Muscle layer of duodenum (tissue), 2 donors: ENCODE measurements around the gene NUDT13.

Source experiments
- H3K27ac ChIP-seq: one replicate; pipeline ENCODE4 v1.7.0; 2013; ENCODE audit warnings: mild to moderate bottlenecking, low read length
- H3K27me3 ChIP-seq: one replicate; pipeline ENCODE4 v1.7.0; 2013; ENCODE audit warnings: low read depth, mild to moderate bottlenecking, control low read depth, low read length
- H3K36me3 ChIP-seq, 2 donors: one replicate each; pipeline ENCODE4 v1.7.0; 2013; ENCODE audit warnings: low read length in 2 of 2, control low read depth in 1 of 2, mild to moderate bottlenecking in 1 of 2; ENCODE audit not compliant: insufficient read depth in 2 of 2, control insufficient read depth in 1 of 2
- H3K4me1 ChIP-seq, 2 donors: one replicate each; pipeline ENCODE4 v1.7.0; 2013; ENCODE audit warnings: low read length in 2 of 2, mild to moderate bottlenecking in 2 of 2, control low read depth in 1 of 2, moderate library complexity in 1 of 2; ENCODE audit not compliant: insufficient read depth in 2 of 2, control insufficient read depth in 1 of 2
- H3K4me3 ChIP-seq, 2 donors: one replicate each; pipeline ENCODE4 v1.7.0; 2013; ENCODE audit warnings: low read length in 2 of 2, low read depth in 1 of 2, mild to moderate bottlenecking in 1 of 2
- H3K9me3 ChIP-seq, 2 donors: one replicate each; pipeline ENCODE4 v1.7.0; 2013; ENCODE audit warnings: low read length in 2 of 2, control low read depth in 1 of 2, mild to moderate bottlenecking in 1 of 2; ENCODE audit not compliant: control insufficient read depth in 1 of 2
- donor health status: healthy.

The NUDT13 gene

DNA sequence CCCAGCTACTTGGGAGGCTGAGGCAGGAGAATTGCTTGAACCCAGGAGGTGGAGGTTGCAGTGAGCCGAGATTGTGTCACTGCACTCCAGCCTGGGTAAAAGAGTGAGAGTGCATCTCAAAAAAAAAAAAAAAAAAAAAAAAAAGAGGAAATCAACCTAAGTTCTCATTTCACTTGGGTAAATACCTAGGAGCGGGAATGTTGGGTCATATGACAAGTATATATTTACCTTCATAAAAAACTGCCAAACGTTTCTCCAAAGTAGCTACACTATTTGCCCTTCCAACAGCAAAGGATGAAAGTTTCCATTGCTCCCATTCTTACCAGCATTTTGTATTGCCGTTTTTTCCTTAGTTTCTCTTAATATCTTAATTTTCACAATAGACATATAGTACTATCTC lies 23.4 kb upstream of the NUDT13 start:
- Histone ChIP-seq H3K36me3 (no peaks in the 10 kb centered on the region), H3K4me1 (peaks cover 0 to 21% of the 10 kb centered on the region in 2 donors), H3K4me3 (no peak overlapping the region), H3K9me3 (no peaks in the 10 kb centered on the region), H3K27ac (no peak overlapping the region), H3K27me3 (no peaks in the 10 kb centered on the region)

DNA sequence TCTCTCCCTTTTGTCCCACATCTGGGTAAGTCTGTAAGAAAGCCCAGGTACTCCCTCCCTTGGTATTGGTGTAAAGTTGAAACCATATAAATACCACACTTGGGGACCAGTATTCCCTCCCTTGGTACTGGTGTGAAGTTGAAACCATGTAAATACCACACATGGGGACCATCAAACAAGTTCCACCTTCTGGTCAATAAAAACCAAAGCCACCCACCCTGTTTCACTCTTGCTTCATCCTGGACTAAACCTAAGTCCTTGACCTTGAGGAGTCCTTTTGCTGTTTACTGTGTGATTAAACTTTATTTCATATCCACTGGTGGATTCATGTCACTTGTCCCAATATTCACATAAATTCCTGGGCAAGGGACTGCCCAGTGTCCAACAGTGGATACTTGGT lies 22.0 kb upstream of the NUDT13 start:
- Histone ChIP-seq H3K4me3 (no peak overlapping the region), H3K27ac (no peak overlapping the region), H3K4me1 (peaks cover 0 to 14% of the 10 kb centered on the region in 2 donors), H3K9me3 (no peaks in the 10 kb centered on the region), H3K36me3 (no peaks in the 10 kb centered on the region), H3K27me3 (no peaks in the 10 kb centered on the region)

DNA sequence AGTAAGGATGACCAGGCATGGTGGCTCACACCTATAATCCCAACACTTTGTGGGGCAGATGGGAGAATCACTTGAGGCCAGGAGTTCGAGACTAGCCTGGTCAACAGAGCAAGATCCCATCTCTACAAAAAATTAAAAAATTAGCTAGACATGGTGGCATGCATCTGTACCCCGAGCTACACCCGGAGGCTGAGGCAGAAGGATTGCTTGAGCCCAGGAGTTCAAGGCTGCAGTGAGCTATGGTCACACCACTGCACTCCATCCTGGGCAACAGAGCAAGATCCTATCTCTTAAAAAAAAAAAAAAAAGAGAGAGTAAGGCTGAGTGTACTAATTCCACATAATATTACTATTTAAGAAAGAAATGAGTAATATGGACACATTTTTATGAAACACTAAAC lies 17.4 kb upstream of the NUDT13 start:
- H3K4me1 ChIP-seq = peaks cover 10 to 13% of the 10 kb centered on the region in 2 donors
- no peaks in the 10 kb centered on the region for H3K27me3 ChIP-seq
- no peaks in the 10 kb centered on the region for H3K9me3 ChIP-seq
- no peak overlapping the region for H3K27ac ChIP-seq
- no peak overlapping the region for H3K4me3 ChIP-seq
- H3K36me3 ChIP-seq = peaks cover 0 to 4% of the 10 kb centered on the region in 2 donors

DNA sequence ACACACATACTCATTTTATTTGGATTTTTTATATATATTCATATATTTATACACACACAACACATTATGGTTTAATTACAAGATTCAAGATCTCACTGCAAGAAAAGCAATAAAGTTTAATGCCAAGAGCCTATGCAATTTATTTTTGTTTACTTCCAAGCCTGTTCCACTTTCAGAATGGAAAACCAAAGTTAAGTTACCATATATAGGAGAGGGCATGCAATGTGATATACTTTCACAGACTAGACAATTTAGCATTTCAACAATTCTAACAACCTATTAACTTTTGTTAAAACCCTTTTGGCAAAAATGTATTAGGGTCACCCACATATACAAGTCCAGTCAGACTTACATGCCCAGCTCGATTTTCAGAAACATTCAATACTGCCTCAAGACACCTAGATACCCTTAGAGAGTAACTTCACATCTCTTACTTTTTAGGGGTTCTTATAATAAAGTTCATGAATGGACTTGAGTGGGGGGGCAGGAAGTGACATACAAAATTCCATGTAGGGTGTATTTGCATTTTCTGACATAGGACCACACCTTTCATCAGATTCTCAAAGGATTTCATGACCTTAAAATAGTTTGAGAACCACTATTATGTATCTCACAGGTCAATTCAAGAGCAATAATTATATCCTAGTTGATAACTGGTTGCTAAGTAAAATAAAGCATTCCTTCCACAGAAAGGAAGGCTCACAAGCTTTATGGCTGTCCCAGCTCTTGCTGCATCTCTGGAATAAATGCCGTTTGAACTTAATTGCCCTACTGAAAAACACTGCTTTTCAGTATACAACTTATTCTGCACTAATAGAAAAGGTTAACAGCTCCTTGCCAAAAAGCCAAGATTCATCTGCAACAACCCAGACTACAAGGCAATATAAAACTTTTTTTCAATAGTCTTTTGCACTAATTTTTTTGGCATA lies 16.1 kb upstream of the NUDT13 start:
- Histone ChIP-seq H3K4me3 (peak overlapping the region; percentile 89 to 90), H3K27ac (peak overlapping the region; percentile 41)

DNA sequence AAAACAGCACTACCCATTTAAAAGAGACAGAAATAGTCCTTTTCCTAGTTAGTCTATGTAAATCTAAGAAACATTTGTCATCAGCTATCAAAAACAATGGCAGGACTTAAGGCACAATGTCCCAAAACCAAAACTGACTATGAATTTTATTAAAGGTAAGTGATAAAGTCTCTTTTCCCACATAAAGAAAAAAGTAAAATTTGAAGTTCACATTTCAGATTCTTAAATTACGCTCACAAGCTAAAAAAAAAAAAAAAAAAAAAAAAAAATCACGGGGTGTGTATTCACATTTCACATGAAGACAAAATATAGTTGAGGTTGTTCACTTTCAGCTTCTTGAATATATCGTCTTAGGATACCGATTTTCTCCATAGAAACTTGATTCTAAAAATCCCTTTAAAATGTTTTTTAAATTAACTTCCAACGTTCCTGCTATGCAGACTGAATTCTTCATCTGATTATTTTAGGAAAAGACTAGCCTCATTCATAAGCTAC lies 15.2 kb upstream of the NUDT13 start:
- peak overlapping the region; percentile 89 to 90 for H3K4me3 ChIP-seq
- peaks cover 0 to 11% of the 10 kb centered on the region in 2 donors for H3K36me3 ChIP-seq
- H3K27me3 ChIP-seq = no peaks in the 10 kb centered on the region
- H3K27ac ChIP-seq = peak overlapping the region; percentile 95
- no peaks in the 10 kb centered on the region for H3K9me3 ChIP-seq
- peaks cover 10% of the 10 kb centered on the region in 2 donors for H3K4me1 ChIP-seq

More for the DNA sequence above, 16.1 kb upstream of the NUDT13 start:
- no peaks in the 10 kb centered on the region for H3K9me3 ChIP-seq
- peaks cover 0 to 5% of the 10 kb centered on the region in 2 donors for H3K36me3 ChIP-seq
- no peaks in the 10 kb centered on the region for H3K27me3 ChIP-seq
- H3K4me1 ChIP-seq = peaks cover 10 to 12% of the 10 kb centered on the region in 2 donors

DNA sequence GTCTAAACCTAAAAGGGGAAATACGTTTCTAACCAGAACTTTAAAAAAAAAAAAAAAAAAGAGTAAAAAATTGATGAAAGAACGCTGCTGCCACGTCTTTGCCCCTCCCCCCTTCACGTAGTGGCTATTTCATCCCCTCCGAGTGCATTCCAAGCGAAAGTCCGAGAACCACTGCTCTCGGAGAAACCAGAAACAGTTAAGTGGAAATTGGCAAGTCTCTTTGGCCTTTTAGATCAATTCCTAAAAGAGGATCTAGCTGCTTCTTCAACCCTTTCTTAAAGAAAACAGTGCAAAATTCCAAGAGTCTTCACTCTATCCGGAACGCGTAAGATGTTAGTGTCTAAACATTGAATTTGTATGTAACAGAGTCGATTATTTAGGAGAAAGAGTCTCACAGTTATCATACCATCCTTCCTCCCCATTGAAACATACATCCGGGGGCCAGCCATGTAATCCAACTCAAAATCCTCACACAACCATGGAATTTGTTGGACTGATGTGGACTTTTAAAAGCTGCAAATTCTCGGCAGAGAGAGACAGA lies 14.7 kb upstream of the NUDT13 start:
- peak overlapping the region; percentile 89 to 90 for H3K4me3 ChIP-seq
- peaks cover 0 to 11% of the 10 kb centered on the region in 2 donors for H3K36me3 ChIP-seq
- H3K4me1 ChIP-seq = peaks cover 10% of the 10 kb centered on the region in 2 donors
- no peaks in the 10 kb centered on the region for H3K9me3 ChIP-seq
- peak overlapping the region; percentile 95 for H3K27ac ChIP-seq
- H3K27me3 ChIP-seq = no peaks in the 10 kb centered on the region

DNA sequence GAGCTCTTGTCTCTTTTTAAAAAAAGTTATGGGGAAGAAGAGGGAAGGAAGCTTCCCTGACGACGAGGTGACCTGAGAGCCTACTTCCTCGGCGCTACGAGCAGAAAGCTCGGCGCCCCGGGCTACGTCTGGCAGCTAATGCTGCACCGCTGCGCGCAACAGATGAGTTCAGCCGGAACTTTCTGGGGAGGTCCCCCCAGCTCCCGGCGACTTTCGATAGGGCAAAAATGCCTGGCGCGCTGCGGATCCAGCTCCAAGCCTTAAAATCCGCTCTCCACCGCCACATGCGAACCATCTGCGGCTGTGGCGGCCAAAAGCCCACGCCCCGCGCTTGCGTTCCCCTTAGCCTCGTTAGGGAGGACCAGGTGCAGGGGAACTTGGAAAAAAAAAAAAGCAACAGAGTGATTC lies 14.2 kb upstream of the NUDT13 start:
- Histone ChIP-seq H3K27ac (peak overlapping the region; percentile 95), H3K27me3 (no peaks in the 10 kb centered on the region), H3K9me3 (no peaks in the 10 kb centered on the region), H3K4me3 (peak overlapping the region; percentile 89 to 90), H3K4me1 (peaks cover 10% of the 10 kb centered on the region in 2 donors), H3K36me3 (peaks cover 0 to 11% of the 10 kb centered on the region in 2 donors)

DNA sequence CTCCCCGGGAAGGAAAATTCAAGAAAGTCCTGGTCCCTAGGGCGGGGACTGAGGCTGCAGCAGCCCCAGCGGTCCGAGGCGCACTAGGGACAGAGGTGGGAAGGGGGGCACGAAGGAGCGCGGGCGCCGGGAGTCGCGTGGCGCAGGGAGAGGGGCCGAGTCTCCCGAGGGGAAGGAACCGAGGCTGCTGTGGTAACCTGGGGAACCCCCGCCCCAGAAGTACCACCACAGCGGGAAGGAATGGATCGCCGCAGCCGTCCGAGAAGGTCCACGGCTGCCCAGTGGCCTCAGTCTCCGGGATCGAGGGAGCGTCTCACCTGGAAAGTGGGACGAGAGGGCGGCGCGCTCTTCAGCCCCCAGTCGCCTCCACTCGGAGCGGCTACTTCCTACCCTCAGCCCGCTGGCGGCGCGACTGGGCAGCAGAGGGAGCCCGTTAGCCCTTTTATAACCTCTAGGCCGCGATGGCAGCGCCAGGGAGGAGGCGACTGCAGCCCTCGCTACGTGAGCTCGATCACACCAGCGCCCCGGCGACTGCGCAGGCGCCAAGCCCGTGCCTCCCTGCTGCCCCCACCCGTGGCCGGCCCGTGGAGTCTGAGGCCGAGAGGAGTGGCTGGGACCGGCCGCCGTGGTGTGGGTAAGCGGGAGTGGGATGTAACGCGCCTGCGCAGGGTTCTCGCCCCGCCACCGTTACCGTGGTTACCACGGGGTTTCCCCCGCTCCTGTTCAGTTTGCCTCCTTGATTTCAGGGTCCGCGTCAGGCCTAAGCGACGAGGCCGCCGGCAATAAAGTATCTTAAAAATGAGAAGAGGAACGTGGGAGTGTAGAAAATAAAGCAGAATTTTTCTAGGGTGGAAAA lies 13.6 kb upstream of the NUDT13 start, which contains the start of gene P4HA1:
TSS of gene P4HA1 (minus strand) at position 418 of the 856 bp plus-strand sequence. CDS start 21,983 bp downstream, outside the sequence.
- Histone ChIP-seq H3K9me3 (no peaks in the 10 kb centered on the region), H3K27me3 (no peaks in the 10 kb centered on the region), H3K27ac (peak within 1 kb of the TSS; percentile 95), H3K4me1 (peaks cover 10% of the 10 kb centered on the region in 2 donors), H3K36me3 (peaks cover 0 to 11% of the 10 kb centered on the region in 2 donors), H3K4me3 (peak within 1 kb of the TSS; percentile 89 to 90)

DNA sequence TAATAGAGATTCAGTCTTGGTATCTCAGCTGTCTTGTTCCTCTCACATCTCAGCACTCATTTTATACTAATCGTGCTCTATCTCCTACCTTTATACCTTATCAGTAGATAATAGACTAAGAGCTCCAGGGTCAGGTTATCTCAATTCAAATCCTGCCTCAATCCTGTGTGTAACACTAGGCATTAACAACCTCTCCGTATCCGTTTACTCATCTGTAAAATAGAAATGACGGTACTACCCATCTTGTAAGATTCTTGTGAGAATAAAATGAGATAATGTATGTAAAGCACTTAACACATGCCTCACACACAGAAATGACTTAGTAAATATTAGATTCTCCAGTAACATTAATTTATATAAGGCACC lies 13.0 kb upstream of the NUDT13 start:
- Histone ChIP-seq H3K4me1 (peaks cover 10% of the 10 kb centered on the region in 2 donors), H3K9me3 (no peaks in the 10 kb centered on the region), H3K4me3 (peak overlapping the region; percentile 43 to 90), H3K27me3 (no peaks in the 10 kb centered on the region), H3K36me3 (peaks cover 0 to 11% of the 10 kb centered on the region in 2 donors), H3K27ac (peak overlapping the region; percentile 95)

DNA sequence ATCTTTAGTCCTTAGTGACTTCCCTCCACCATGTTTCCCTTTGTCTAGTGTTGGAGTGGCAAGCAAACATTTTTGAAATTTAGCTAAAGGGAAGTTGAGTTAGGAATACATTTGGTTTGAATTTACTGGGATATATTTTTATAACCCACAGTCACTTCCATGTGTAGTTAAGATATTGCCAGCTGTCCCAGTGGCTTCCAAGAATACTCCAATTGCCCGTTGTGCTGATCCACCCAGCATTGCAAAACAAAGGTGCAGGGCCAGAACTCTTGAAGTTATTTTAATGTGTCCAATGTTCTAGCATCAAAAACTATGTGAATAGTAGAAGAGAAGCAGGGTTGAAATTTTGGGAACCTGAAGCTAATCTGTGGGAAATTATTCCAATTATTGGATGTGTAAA lies 11.1 kb upstream of the NUDT13 start:
- Histone ChIP-seq H3K4me1 (peaks cover 7 to 8% of the 10 kb centered on the region in 2 donors), H3K27ac (no peak overlapping the region), H3K36me3 (peaks cover 0 to 11% of the 10 kb centered on the region in 2 donors), H3K9me3 (no peaks in the 10 kb centered on the region), H3K27me3 (no peaks in the 10 kb centered on the region), H3K4me3 (no peak overlapping the region)
